Stimulated activated CD4-positive, alpha-beta T cell treated with anti-CD3 and anti-CD28 coated beads, TNF-alpha, amount 100 ng/mL, for 4 hours (primary cell): ENCODE data around the gene FOXP1.
"Not testable (repeated sequence)": the region's sequence is repeated elsewhere in the genome, so short reads cannot be mapped to it uniquely, and the experiment has no call there.

Experiments
- DNase-seq, 3 experiments: peaks; one replicate each; pipeline ENCODE4 v3.0.0-alpha.2; 2020; ENCODE audit warnings: low read depth in 3 of 3

The FOXP1 gene

GRCh38 chr3:71035314-71035713, 548.2 kb downstream of the FOXP1 start:
- DNase-seq: no peak

GRCh38 chr3:71033681-71034220, 549.8 kb downstream of the FOXP1 start:
- no peak for DNase-seq

GRCh38 chr3:71031914-71032521, 551.5 kb downstream of the FOXP1 start:
- DNase-seq: no peak

- DNase-seq: no peak
These were observed 552.3 kb downstream of the FOXP1 start for GRCh38 chr3:71031181-71031580.

GRCh38 chr3:71030748-71031147, 552.8 kb downstream of the FOXP1 start:
- no peak for DNase-seq

- DNase-seq: no peak
These were observed 553.8 kb downstream of the FOXP1 start for GRCh38 chr3:71029770-71030169.

GRCh38 chr3:71028802-71029201, 554.7 kb downstream of the FOXP1 start:
- DNase-seq: no peak

- DNase-seq: no peak
These were observed 555.3 kb downstream of the FOXP1 start for GRCh38 chr3:71028184-71028583.

GRCh38 chr3:71026634-71027578, 556.6 kb downstream of the FOXP1 start:
- no peak for DNase-seq

GRCh38 chr3:71025516-71025915, 558.0 kb downstream of the FOXP1 start:
- no peak for DNase-seq

- no peak for DNase-seq
These were observed 558.5 kb downstream of the FOXP1 start for GRCh38 chr3:71025010-71025409.

- DNase-seq: no peak
These were observed 560.8 kb downstream of the FOXP1 start for GRCh38 chr3:71022551-71023335.

GRCh38 chr3:71018799-71019198, 564.7 kb downstream of the FOXP1 start:
- DNase-seq: no peak

- no peak for DNase-seq
These were observed 567.2 kb downstream of the FOXP1 start for GRCh38 chr3:71016178-71016845.

GRCh38 chr3:71014616-71015015, 568.9 kb downstream of the FOXP1 start:
- DNase-seq: not testable (repeated sequence)

GRCh38 chr3:71012971-71013370, 570.6 kb downstream of the FOXP1 start:
- DNase-seq: no peak

GRCh38 chr3:71011565-71012287, 571.8 kb downstream of the FOXP1 start:
- no peak for DNase-seq

GRCh38 chr3:71010726-71011455, 572.6 kb downstream of the FOXP1 start:
- DNase-seq: peak; percentile 36 to 45 (median 42)

GRCh38 chr3:71008350-71008935, 575.1 kb downstream of the FOXP1 start:
- no peak for DNase-seq
